ENCODE measurements around the gene FGFBP1.
"Not testable (repeated sequence)": the region's sequence is repeated elsewhere in the genome, so short reads cannot be mapped to it uniquely, and the experiment has no call there.

Gene FGFBP1

GRCh38 chr4:15944895-15945294 is 6.4 kb upstream of the FGFBP1 start:
- no peak for DNase-seq

- DNase-seq: no peak
These were observed 3.7 kb upstream of the FGFBP1 start for GRCh38 chr4:15942283-15942682.

GRCh38 chr4:15938182-15938581 is 358 bp downstream of the FGFBP1 start:
- no peak for DNase-seq

- DNase-seq: no peak
These were observed 2.0 kb downstream of the FGFBP1 start for GRCh38 chr4:15936495-15936894.

GRCh38 chr4:15935504-15936402 is 2.8 kb downstream of the FGFBP1 start:
- no peak for DNase-seq

GRCh38 chr4:15934259-15934658 is 4.3 kb downstream of the FGFBP1 start:
- no peak for DNase-seq

GRCh38 chr4:15931451-15932210 is 6.9 kb downstream of the FGFBP1 start:
- no peak for DNase-seq

GRCh38 chr4:15930314-15930713 is 8.2 kb downstream of the FGFBP1 start:
- DNase-seq: no peak

- DNase-seq: no peak
These were observed 9.0 kb downstream of the FGFBP1 start for GRCh38 chr4:15929540-15929939.

- no peak for DNase-seq
These were observed 9.7 kb downstream of the FGFBP1 start for GRCh38 chr4:15928883-15929282.

- no peak for DNase-seq
These were observed 12.1 kb downstream of the FGFBP1 start for GRCh38 chr4:15926486-15926885.

- DNase-seq: peak in 5 of 14 donors; percentile 1 to 28 (median 8)
These were observed 12.7 kb downstream of the FGFBP1 start for GRCh38 chr4:15925830-15926229.

GRCh38 chr4:15921592-15921932 is 17.0 kb downstream of the FGFBP1 start:
- no peak for DNase-seq

- DNase-seq: peak in 1 of 14 donors; percentile 2
These were observed 17.6 kb downstream of the FGFBP1 start for GRCh38 chr4:15920723-15921591.

GRCh38 chr4:15918484-15919129 is 19.9 kb downstream of the FGFBP1 start:
- no peak for DNase-seq

GRCh38 chr4:15917297-15917696 is 21.2 kb downstream of the FGFBP1 start:
- DNase-seq: no peak

- not testable (repeated sequence) for DNase-seq
These were observed 22.2 kb downstream of the FGFBP1 start for GRCh38 chr4:15916358-15916757.

- no peak for DNase-seq
These were observed 23.8 kb downstream of the FGFBP1 start for GRCh38 chr4:15914736-15915135.

- no peak for DNase-seq
These were observed 24.2 kb downstream of the FGFBP1 start for GRCh38 chr4:15914291-15914690.

GRCh38 chr4:15913631-15913970 is 24.9 kb downstream of the FGFBP1 start:
- DNase-seq: no peak

GRCh38 chr4:15912961-15913630 is 25.4 kb downstream of the FGFBP1 start:
- no peak for DNase-seq

GRCh38 chr4:15912236-15912635 is 26.3 kb downstream of the FGFBP1 start:
- no peak for DNase-seq

Measured in C1 segment of cervical spinal cord (tissue), 14 donors.